GM19372 (cell line): ENCODE data around the gene PLA2G4F.

Experiments used
- ATAC-seq: cut with Tn5 transposase; IDR thresholded peaks from one replicate; pipeline ENCODE4 v1.9.1; 2021; ENCODE audit warnings: mild to moderate bottlenecking, low read depth, moderate library complexity; ENCODE audit not compliant: unreplicated experiment

The PLA2G4F gene

DNA sequence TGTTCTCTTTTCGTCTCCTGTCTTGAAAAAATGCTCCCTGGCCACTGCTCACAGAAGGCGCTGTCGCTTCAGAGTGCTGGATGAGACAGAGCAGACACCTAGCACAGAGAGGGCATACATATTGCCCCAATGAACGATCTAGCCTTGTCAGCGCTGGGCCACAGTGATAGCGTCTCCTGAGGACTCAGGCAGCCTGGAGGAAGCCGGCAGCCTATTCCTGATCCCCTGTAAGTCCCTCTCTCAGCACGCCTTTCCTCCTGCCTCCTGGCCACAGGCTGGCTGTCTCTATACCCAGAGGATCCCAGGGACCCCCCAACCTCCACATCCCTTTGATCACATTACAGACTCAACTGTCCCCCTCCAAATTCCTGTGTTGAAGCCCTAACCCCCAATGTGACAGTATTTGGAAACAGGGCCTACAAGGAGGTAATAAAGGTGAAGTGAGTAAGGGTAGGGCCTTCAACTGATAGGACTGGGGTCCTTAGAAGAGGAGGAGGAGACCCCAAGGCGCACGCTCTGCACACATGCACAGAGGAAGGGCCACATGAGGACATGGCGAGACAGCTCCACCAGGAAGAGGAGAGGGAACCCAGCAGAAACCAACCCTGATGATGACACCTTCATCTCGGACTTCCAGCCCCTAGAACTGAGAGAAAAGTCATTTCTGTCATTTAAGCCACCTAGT lies 7.5 kb downstream of the PLA2G4F start:
- no peak for ATAC-seq

DNA sequence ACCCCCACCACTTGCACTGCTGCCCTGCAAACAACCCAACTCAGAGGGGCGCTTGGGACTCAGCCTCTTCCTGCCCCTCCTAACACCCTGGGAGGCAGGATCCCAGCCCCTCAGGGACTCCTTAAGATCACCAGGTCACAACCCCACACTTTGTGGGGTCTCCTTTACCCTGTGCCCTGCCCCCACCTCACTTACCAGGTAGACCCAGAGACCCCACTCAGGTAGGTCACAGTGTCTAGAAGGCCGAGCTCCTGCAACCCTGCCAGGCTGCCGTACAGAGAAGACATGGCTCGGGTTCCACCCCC lies 9.1 kb downstream of the PLA2G4F start:
- ATAC-seq = no peak

DNA sequence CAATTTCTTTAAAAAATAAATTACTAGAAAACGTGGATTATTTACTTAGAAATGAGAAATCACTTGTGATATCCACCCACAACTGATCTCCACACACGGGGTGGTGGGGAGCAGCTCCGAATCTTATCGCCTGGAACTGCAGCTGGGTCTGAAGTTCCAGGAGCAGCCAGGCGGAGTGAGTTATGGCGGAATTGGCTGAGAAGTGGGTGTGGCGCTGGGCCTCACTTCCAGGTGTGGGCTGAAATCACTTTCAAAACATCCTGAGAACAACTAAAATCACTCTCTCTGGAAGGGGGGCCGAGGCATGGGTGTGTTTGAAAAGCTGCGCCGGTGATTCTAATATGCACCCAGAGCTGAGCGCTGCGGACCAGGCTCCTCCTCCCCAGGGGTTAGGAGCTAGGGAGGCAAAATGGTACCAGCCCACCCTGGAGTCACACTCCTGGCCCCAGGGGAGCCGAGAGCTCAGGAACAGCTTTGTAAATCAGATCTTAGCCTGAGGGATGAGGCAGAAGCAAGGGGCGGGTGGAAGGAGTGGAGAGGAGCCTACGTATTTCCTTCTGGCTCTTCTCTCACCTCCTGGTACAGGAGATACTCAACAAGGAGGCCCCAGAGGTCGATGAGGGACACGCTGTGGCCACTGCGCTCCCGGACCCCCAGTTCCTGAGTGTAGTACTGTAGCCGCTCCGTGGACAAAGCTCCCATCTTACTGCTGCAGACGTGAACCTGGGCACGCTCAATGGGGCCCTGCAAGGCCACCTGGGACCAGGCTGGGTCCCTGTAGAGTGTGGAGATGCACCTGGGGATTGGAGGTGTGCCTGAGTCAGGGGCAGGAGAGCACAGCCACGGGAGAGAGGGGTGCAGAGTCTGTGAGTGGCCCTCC lies 9.6 kb downstream of the PLA2G4F start:
- ATAC-seq = no peak

DNA sequence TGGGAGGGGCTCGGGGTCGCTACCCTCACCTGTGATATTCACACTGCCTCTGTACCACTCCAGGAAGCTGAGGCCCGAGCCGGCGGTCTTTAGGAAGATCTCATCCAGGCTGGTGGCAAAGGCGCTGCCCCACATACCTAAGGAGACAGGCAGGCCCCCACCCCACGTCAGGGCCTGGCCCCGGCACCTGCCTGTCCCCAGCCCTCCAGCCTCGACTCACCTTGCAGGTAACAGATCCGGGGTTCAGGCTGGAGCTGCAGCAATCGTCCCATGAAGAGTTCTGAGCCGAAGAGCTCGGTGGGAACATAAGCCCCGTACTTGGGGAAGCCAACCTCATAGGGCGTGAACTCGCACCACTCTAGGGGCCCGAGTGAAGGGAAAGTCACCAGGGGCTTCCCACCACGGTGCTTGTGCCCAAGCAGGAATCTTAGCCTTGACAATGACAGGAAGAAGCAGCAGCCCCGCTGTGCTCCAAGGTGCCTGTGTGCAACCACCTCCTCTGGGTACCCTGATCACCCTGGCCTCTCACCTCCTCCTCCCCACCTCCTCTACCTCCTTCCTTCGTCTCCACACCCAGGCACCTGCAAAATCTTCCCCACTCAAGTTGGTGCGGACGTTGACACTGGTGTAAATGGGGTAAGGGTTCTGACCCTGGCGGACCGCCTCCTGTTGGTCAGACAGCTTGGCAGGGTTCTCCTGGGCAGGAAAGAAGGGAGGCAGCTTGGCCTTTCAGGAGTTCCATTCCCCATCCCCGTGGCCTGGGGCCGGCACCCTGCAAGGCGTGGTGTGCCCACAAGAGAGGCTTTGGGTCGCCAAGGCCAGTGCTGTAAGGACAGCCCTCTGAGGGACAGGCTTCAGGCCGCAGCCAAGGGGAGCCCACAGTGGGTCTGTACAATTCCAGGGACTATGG lies 10.6 kb downstream of the PLA2G4F start:
- ATAC-seq = no peak

DNA sequence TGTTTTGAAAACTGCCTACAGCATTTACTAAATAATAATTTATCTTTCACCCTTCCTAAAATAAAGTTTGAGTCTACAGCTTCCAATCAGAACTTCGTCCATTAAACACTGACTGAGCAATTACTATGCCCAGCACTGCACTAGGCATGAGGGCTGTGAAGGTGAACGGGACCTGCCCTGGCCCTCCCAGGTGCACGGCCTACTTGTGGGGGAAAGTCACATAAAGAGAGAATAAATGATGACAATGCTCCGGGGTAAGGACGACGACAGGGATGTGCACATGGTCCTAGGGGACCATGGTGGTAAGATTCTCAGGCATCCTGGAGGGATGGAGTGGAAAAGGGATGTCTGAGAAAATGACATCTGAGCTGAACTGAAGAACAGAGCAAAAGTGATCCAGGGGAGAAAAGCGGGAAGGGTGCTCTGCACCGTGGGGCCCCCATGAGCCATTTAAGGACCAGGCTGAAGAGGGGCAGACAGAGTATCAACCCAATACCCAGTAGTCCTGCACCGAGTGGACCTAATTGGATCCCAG lies 11.5 kb downstream of the PLA2G4F start:
- ATAC-seq = no peak

DNA sequence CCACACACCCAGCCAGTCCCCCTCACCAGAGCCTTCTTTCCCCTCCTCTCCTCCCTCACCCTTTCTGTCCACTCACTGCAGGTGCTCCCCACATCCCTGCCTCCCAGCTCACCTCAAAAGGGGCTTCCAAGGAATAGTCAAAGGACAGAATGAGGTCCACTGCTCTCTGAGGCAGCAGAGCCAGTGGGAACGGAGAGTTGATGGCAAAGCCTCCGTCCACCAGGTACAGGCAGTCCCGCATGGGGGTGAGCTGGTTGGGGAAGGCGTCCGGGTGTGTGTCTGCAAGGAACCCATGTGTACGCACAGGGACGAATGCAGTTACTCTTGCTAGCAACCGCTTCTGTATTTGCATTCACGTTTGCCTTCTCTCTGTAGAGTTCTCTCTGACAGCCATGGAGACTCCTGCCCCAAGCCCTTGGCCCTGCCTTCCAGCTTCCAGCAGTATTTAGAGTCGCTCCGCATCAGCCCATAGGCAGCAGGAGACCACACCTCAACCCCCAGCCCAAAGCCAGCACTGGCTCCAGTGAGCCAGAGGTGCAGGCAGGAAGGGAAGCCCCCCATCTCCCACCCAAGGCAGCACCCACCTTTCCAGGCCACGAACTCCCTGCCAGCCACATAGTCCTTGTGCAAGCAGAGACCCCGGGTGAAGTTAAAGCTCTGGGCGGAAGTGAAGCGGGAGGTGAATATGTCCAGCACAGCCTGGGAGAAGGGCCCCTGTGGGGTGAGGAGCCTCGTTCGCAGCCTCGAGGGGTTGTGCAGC lies 12.4 kb downstream of the PLA2G4F start:
- ATAC-seq = no peak

DNA sequence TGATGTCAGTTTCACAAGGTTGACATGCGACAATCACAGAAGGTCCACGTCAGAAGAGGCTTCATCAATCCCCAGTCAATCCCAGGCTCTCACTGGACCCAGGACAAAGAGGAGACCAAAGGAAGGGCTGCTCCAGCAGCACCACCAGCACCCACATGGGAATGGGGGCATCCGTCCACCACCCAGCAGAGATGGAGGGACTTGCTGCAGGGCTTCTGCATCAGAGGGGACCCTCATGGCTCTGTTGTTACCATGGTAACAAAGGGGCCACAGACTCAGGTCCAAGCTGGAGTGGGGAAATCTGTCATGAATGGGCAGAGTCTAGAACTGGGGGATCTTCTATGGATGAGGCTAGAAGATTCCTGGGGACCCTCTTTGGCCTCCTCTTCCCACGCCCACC lies 13.1 kb downstream of the PLA2G4F start:
- no peak for ATAC-seq

DNA sequence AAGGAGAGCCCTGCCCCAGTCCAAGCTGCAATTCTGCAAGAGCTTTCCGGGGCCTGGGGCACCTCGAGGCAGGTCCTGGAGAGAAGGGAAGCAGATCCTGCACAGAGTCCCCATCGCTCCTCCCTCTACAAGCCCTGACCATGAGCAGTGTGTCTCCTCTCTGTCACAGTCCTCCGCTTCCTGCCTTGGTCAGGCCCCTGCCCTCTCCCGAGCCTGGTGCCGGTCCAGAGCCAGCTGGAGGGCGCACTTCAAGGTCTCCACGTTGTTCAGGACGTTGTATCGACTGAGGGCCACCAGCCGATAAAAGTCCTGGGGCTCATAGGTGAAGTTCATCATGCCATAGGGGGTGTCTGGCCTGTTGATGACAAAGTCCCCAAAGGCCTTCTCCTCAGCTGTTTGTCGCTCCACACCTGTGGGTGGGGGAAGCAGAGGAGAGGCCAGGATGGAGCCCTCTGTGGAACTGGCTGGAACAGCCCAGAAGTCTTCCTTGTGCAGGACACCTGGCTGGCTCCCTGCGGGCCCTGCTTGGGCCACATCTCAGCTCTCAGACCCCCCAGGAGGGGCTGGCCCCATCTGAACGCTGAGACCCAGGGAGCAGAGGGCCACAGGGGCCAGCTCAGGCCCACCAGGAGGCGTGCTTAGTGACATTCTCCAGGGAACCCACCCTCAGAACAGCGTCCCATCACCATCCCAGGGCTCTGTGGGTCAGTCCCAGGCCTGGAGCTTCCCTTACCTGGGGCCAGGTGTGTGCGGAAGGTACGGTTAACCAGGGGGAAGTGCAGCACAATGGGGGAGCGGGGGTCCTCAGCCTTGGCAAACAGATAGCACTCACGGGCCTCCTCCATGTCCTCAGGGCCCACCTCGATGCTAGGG lies 14.4 kb downstream of the PLA2G4F start:
- no peak for ATAC-seq

DNA sequence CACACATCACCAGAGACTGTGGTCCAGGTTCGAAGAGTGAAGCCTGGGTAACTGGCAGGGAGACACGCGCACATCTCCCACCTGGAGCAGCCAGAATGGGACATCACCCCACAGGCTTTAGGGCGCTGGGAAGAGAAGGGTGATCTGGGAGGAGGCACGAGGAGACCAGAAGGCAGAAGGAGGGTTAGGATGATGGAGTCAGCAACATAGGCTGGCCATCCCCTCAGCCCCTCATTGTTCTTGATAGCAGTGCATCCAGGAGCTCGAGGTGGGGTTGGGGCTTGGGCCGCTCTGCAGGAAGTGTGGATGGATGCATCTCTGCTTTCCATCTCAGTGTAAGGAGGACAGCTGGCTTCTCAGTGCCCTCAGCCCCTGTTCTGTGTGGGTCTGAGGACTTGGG lies 15.2 kb downstream of the PLA2G4F start:
- ATAC-seq = no peak

DNA sequence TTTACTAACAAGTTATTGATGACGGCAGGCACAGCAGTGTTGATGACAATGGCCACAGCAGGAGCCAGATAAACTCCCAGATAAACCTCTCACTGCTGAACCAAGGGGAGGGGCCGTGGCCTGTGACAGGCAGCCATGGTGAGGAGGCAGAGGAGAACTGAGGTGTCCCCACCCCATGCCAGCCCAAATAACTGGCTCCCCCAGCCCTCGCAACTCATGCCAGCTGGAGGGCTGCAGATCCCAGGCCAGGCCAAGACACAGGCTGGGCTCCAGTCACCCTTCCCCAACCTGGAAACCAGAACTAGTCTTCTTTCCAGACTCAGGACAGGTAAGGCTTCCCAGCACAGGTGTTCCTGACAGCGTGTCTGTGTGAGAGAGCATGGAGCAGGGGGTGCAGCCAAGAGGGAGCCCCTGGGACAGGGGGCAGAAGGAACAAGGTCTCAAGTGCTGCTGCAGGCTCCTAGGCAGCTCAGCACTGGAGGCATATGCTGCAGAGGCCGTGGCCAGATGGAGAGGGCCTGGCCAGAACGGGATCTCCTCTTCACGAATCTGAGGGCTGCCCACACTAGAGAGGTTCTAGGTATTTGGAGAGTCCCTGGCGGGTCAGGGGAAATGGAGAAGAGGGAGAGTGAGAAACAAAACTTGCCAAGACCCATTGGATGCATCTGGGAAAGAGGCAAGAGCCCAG lies 15.9 kb downstream of the PLA2G4F start:
- no peak for ATAC-seq

DNA sequence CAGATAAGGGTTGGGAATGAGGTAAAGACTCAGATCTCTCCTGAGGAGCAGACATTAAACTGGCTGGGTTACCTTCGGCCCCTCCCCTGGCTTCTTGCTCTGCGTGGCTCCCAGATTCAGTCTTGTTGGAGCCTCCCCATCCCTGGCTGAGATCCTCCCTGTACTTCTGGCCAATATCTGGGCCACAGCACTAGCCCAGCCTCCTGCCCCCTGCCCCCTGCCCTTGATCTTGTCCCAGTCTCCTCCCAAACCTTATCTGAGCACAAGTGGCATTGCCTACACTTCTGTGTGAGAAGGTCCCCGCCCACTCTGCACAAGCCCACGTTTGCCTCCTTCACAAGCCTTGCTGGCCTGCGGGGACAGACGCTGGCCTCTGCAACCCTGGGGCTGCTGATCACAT lies 16.8 kb downstream of the PLA2G4F start:
- no peak for ATAC-seq

DNA sequence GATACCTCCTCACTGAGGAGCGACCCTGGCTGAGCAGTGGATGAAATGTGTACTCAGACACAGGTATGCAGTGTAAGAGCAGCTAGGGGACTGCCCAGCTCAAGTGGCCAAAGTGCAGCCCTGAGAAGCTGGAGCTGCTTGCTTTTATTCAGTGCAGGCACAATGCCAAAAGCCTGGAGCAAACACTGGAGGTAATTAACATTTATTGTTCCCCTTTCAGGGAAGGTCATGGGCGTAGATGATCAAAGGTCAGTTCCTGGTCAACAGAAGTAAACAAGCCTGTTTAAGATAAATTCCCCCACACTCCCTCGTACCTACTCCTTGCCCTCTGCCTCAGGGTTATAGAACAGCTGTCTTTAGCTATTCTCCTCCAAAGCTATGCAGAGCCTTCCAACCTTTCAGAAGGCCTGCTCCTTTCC lies 17.5 kb downstream of the PLA2G4F start:
- no peak for ATAC-seq

DNA sequence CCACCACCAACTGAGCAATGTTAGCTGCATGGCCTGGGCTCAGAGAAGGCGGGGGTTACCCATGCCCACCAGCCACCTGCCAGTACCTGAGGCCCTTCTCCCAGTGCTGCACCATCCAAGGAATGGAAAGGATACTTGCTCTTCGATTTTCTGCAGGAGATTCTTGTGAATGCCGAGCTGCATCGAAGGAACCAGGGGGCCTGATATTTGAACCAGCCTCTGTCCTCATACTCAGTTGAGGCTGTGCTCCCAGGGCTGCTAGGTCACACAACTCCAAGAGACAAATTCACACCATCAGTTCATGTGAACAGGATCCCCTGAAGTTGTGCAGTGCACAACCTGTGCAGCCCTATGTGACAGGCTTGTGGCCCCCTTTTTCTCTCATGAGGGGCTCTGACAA lies 18.0 kb downstream of the PLA2G4F start:
- ATAC-seq = no peak

DNA sequence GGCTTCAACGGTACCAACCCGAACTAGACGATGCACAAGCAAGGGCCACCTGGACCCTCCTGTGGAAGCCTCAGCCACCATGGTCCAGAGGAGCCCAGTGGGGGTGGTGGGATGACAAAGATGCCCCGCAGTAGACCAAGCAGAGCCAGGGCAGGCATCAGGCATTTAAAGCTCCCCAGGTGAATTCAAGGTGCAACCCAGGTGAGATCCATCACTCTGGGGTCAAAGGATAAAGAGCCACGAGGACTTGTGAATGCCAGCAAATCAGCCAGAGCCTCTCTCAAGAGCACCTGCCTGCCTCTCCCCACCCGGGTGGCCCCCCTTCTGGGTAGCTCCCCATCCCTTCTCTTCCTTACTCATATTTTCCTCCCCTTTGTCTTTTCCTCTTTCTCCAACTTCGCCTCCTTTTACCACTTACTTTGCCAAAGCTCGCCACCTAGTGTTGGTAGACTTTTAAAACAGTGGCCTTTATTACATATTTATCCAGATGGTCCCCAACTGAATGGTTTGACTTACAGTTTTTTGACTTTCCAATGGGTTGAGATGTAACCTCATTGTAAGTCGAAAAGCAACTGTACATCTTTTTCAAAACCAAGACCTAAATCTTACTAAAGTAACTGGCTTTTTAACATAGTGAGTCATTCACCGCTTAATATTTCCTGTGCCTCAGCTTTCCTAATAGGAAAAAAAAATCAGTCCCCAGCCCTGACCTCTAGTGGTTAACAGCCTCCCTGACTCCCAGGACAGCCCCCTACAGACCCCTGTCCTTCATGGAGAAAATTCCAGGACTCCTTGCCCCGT lies 18.8 kb downstream of the PLA2G4F start:
- ATAC-seq = no peak

DNA sequence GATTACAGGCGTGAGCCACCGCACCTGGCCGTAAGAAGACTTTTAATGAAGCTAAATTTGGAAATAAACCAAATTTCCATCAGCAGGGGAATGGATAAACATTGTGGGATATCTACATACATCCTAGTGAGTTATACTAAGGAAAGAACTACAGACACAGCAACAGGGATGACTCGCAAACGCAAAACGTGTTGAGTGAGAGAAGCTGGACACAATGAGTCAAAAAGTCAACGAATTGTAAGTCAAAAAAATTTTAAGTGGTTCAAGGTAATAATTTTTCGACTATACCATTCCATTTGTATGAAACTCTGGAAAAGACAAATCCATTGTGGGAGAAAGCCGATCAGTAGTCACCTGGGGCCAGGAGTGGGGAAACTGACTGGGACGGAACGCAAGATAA lies 19.9 kb downstream of the PLA2G4F start:
- no peak for ATAC-seq

DNA sequence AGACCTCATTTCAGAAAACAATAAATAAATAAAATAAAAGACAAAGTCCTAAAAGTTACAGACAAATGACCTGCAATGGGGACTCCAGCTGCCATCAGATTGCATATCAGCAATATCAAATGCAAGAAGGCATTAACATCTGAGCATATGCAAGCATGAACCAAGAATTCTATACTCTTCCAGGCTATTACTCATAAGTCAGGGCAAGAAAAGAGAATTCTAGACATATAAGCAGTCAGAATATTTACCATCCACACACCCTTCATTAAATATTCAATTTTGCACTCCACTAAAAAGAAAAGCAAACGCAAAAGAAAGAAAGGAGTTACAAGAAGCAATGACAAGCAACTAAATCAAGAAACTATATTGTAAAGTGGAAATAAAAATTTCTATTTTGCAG lies 21.1 kb downstream of the PLA2G4F start:
- ATAC-seq = no peak

DNA sequence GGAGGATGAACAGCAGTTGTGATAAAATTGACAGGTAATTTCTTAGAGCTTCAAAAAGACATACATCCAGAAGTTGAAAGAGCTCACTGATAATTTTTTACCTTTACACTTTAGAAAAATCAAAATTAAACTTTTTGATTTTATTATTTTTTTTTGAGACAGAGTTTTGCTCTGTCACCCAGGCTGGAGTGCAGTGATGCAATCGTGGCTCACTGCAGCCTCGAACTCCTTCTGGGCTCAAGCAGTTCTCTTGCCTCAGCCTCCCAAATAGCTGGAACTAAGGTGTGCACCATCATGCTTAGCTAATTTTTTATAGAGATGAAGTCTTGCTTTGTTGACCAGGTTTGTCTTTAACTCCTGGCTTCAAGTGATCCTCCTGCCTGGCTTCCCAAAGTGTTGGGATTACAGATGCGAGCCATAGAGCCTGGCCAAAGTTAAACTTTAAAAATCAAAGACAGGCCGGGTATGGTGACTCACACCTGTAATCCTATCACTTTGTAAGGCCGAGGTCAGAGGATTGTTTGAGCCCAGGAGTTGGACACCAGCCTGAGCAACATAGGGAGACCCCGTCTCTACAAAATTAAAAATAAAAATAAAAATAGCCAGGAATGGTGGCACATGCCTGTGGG lies 21.7 kb downstream of the PLA2G4F start:
- no peak for ATAC-seq
